ENCODE results near the gene MYO16. TPM values are rescaled to one million over a fixed set of nuclear protein-coding genes. Genes with fewer than 3 reads are reported as not detected.

Gene MYO16
- total and polyA plus RNA-seq, 2 donors, result 0.04 to 5.8 TPM

DNA sequence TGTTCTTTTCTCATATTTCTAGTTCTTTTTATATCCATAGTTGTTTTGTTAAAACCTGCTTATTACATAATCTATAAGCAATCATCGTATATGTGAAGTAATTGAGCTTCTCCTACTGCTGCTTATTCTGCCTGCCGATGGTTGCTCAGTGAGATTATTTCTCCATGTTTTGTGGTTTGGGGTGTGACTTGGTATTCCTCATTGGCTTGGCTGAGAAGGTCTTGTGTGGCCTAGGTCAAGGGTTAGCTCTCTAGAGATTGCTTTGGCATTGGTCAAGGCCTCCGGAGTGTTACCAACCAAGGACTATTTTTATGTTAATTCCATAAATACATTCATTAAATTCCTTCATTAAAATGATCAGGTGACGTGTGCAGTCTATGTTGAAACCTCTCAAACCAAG, 302.8 kb downstream of the MYO16 start:
- H3K36me3 ChIP-seq (ENCODE audit: insufficient read depth), result no peaks in the 10 kb centered on the region
- no peaks in the 10 kb centered on the region for H3K4me1 ChIP-seq (ENCODE audit: insufficient read depth)
- 89% methylated on average over 4 of the region's 4 CpGs for WGBS
- H3K4me3 ChIP-seq (ENCODE audit: low read depth, low read length), result no peak overlapping the region
- DNase-seq (ENCODE audit: extremely low spot score), result no peak
- H3K27ac ChIP-seq (ENCODE audit: low read depth), result no peak overlapping the region

DNA sequence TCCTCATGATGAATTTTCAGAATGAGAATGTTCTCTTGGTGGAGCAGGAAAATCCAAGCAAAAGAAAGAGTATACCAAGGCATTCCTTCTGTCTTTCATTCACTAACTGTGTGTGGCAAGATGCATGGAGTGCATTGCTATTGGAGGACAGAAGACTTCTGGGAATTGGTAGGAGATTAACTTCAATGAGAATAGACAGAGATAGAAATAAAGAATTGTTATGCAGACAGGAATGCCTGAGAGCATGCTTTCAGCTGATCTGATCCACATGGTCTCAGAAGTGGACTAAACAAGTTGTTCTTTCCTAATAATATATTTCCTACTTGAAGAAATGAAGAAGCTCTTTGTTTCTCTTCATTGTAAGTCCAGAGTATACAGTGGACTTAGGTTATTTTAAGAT, 303.6 kb downstream of the MYO16 start:
- Histone ChIP-seq H3K4me1 (ENCODE audit: insufficient read depth) (no peaks in the 10 kb centered on the region), H3K27ac (ENCODE audit: low read depth) (no peak overlapping the region), H3K36me3 (ENCODE audit: insufficient read depth) (no peaks in the 10 kb centered on the region), H3K4me3 (ENCODE audit: low read depth, low read length) (no peak overlapping the region)
- DNase-seq (ENCODE audit: extremely low spot score), result no peak

DNA sequence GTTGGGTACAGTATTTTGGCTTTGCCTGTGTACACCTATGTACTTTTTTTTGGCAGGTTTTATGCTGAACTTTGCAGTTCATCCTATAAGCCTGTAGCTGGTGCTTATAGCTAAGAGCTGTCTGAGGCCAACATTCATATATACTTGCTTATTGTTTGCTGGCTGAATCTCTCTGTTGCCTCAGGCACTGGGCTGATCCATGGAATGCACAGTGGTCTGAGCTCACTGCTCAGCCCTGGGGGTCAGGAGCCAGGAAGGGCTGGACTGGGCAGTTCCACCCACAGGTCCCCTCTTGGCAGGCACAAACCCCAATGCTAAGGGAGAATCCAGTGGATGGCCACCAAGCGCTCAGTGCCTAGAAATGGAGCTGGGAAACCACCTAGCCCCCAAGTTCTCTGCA, 308.7 kb downstream of the MYO16 start:
- H3K4me3 ChIP-seq (ENCODE audit: low read depth, low read length), result no peak overlapping the region
- no peak overlapping the region for H3K27ac ChIP-seq (ENCODE audit: low read depth)
- no peaks in the 10 kb centered on the region for H3K36me3 ChIP-seq (ENCODE audit: insufficient read depth)
- no peaks in the 10 kb centered on the region for H3K4me1 ChIP-seq (ENCODE audit: insufficient read depth)
- no peak for DNase-seq (ENCODE audit: extremely low spot score)
- WGBS, result 97% methylated on average over 1 of the region's 1 CpG

DNA sequence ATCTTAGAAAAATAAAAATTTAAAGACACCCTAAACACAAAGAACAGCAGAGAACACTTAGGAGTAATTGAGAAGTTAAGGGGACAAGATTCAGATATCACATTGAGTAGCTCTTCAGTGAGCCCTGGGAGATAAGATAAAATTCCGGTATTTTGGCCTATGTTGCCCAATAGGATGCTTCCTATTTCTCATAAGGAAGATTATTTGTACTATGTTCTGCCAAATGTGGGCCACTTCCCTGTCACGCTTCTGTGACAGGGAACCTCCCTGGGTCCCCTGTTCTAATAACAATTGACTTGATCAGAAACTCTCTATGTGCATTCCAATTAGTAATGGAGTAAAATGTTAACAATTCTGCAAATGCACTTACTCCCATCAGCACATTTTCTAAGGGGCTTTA, 310.7 kb downstream of the MYO16 start:
- no peak for DNase-seq (ENCODE audit: extremely low spot score)
- WGBS, result 65% methylated on average over 2 of the region's 2 CpGs
- Histone ChIP-seq H3K27ac (ENCODE audit: low read depth) (no peak overlapping the region), H3K36me3 (ENCODE audit: insufficient read depth) (no peaks in the 10 kb centered on the region), H3K4me3 (ENCODE audit: low read depth, low read length) (no peak overlapping the region), H3K4me1 (ENCODE audit: insufficient read depth) (no peaks in the 10 kb centered on the region)

DNA sequence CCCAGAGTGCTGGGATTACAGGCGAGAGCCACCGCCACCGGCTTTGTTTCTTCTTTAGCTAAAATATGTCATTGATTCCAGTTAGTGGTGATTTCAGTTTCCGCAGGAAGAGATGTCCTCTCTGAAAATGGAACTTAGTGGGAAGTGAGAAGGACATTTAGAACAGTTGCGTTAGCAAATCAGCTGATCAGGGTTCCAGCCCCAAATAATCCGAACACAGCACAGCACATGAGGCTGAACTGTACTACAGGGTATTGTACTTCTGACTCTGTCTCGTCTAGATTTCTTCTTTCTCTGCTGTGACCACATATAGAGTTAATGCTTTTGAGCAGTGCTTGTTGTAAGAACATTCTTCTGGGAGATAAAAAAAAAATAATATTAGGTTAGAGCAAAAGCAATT, 314.4 kb downstream of the MYO16 start:
- Histone ChIP-seq H3K36me3 (ENCODE audit: insufficient read depth) (no peaks in the 10 kb centered on the region), H3K4me1 (ENCODE audit: insufficient read depth) (no peaks in the 10 kb centered on the region), H3K27ac (ENCODE audit: low read depth) (no peak overlapping the region), H3K4me3 (ENCODE audit: low read depth, low read length) (no peak overlapping the region)
- DNase-seq (ENCODE audit: extremely low spot score), result no peak
- 92% methylated on average over 7 of the region's 7 CpGs for WGBS

DNA sequence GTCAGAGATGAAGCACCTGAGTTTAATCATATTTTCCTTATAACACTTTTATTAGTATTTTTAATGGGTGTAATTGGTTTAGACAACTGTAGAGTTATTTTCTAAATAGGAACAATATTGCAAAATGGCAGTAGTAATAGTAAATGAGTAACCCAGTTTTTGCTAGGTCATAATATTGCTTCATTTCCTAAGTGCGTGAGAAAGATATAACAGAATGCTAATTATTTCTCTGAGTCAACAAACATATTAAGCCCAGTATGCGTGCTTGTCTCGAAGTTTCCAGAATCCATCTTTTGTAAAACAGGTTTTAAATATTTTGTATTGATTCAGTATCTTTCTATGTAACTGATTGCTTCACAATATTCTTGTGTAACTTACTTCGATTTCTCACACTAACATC, 315.3 kb downstream of the MYO16 start:
- Histone ChIP-seq H3K4me1 (ENCODE audit: insufficient read depth) (no peaks in the 10 kb centered on the region), H3K36me3 (ENCODE audit: insufficient read depth) (no peaks in the 10 kb centered on the region), H3K27ac (ENCODE audit: low read depth) (no peak overlapping the region), H3K4me3 (ENCODE audit: low read depth, low read length) (no peak overlapping the region)
- 87% methylated on average over 4 of the region's 4 CpGs for WGBS
- no peak for DNase-seq (ENCODE audit: extremely low spot score)

DNA sequence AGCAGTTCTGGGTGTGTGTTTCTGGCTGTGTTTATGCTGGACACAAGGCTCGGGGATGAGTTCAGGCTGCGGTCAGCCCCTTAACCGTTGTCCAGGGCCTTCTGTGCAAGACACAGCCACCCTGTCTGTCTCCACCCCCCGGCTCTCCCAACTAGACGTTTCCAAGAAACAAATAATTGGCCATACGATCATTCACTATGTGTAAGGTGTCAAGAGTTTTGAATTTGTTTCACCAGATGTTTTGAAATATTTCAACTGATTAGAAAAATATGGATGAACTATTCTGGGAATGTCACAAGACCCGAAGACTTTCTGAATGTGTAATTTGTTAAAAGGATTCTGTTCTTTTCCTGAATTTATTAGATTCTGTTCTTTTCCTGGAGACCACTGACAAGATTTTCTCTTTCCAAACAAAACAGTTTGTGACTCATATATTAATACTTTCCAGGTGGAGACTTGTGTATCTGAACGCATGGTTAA, 318.2 kb downstream of the MYO16 start:
- Histone ChIP-seq H3K4me3 (ENCODE audit: low read depth, low read length) (no peak overlapping the region), H3K27ac (ENCODE audit: low read depth) (no peak overlapping the region)
- 48% methylated on average over 8 of the region's 8 CpGs for WGBS

DNA sequence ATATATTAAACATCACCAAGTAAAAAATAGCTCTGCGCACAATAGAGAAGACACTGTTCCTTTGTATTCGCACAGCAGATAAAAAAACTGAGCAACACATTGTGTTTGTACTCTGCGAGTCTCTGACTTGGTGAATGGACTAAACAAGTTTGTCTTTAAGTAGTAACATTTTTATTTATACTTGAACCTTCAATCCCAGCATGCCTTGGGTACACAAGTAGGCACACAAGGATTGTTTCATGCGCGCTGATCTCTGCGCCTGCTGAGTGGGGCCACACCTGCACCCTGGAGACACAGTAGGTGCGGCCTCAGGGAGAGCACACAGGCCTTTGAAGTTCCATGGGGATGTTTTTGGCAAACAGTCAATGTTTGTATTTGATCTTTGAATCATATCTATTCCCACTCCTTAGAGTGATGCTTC, 318.9 kb downstream of the MYO16 start:
- H3K36me3 ChIP-seq (ENCODE audit: insufficient read depth), result no peaks in the 10 kb centered on the region
- H3K4me3 ChIP-seq (ENCODE audit: low read depth, low read length), result no peak overlapping the region
- WGBS, result 91% methylated on average over 7 of the region's 7 CpGs
- no peaks in the 10 kb centered on the region for H3K4me1 ChIP-seq (ENCODE audit: insufficient read depth)
- DNase-seq (ENCODE audit: extremely low spot score), result no peak
- no peak overlapping the region for H3K27ac ChIP-seq (ENCODE audit: low read depth)

More for the DNA sequence above, 318.2 kb downstream of the MYO16 start:
- peak; percentile 35 for DNase-seq (ENCODE audit: extremely low spot score)
- H3K4me1 ChIP-seq (ENCODE audit: insufficient read depth), result no peaks in the 10 kb centered on the region
- no peaks in the 10 kb centered on the region for H3K36me3 ChIP-seq (ENCODE audit: insufficient read depth)

DNA sequence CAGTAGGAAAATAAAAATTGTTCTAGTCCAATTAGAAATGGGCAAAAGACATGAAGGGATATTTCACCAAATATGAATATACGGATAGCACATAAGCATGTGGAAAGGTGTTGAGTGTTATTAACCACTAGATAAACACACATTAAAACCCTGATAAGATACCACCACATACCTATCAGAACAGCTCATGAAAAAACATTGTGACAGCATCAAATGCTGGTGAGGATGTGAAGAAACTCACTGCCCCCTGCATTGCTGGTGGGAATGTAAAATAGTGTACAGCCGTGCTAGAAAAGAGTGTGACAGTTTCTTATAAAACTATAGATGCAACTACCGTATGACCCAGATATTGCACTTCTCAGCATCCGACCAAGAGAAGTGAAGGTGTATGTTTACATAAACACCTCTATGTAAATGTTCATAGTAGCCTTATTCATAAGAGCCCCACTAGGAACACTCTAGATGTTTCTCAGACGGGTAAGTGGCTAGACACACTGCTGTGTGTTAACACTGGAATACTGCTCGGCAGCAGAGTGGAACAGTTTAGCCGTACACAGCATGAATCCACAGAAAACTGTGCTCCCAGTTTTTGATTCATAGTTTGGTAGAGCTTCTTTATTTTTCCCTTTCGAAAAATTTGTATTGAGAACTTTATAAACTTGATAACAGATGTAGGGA, 321.1 kb downstream of the MYO16 start:
- WGBS, result 87% methylated on average over 8 of the region's 8 CpGs
- no peaks in the 10 kb centered on the region for H3K4me1 ChIP-seq (ENCODE audit: insufficient read depth)
- H3K27ac ChIP-seq (ENCODE audit: low read depth), result no peak overlapping the region
- no peak overlapping the region for H3K4me3 ChIP-seq (ENCODE audit: low read depth, low read length)
- no peaks in the 10 kb centered on the region for H3K36me3 ChIP-seq (ENCODE audit: insufficient read depth)
- no peak for DNase-seq (ENCODE audit: extremely low spot score)

DNA sequence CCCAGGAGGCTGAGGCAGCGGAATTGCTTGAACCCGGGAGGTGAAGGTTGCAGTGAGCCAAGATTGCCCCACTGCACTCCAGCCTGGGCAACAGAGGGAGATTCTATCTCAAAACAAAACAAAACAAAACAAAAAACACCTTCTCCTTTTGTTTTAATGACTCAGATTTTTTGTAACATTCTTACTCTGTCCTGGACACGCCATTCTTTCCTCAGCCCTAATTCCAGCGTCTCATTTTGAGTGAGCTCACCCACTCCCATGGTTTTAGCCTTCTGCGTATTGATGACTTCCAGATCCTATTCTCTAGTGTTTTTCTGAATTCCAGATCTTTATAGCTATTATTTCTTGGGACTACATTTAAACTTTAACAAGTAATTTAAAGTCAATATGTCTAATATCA, 326.3 kb downstream of the MYO16 start:
- Histone ChIP-seq H3K36me3 (ENCODE audit: insufficient read depth) (no peaks in the 10 kb centered on the region), H3K4me1 (ENCODE audit: insufficient read depth) (no peaks in the 10 kb centered on the region), H3K4me3 (ENCODE audit: low read depth, low read length) (no peak overlapping the region), H3K27ac (ENCODE audit: low read depth) (no peak overlapping the region)
- 94% methylated on average over 5 of the region's 5 CpGs for WGBS
- no peak for DNase-seq (ENCODE audit: extremely low spot score)

DNA sequence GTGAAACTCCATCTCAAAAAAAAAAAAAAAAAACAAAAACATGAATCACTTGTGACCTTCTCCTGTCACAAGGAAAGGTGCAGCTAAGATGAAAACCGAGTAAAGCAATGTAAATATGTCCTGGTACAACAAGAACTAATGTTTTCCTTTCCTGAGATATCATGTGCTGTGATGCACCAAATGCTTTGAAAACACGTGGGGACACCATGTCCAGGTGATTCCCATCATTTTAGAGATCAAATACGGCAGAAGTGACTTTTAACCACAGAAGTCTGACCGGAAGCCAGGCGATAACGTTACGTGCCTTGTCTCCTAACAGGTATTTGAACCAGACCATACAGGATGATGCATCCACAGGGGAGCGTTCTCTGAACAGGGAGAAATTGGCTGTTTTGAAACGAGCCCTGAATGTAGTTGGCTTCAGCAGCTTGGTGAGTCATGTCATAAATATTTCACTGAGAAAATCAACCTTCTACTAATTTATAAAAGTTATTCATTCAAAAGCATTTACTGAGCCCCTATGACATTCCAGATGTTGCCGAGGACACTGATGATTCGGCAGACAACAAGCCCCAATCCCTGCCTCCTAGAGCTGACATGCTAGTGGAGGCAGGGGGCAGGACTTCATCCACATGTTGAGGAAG, 328.1 kb downstream of the MYO16 start:
- H3K36me3 ChIP-seq (ENCODE audit: insufficient read depth), result no peaks in the 10 kb centered on the region
- no peak overlapping the region for H3K27ac ChIP-seq (ENCODE audit: low read depth)
- DNase-seq (ENCODE audit: extremely low spot score), result no peak
- 38% methylated on average over 11 of the region's 11 CpGs for WGBS
- H3K4me3 ChIP-seq (ENCODE audit: low read depth, low read length), result no peak overlapping the region
- no peaks in the 10 kb centered on the region for H3K4me1 ChIP-seq (ENCODE audit: insufficient read depth)

DNA sequence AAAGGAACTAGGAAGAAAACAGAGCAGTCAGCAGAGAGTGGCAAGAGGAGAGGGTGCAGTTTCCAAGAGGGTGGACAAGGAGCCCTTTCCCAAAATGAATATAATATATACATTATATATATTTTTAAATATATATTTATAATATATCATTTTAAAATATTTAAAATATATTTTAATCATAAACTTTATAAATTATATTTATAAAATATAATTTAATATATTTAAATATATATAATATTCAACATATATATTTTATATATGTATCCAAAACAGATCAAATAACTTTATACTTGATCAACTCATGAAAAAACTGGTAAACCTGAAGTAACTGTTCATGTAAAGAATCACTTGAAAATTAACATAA, 328.6 kb downstream of the MYO16 start:
- Histone ChIP-seq H3K36me3 (ENCODE audit: insufficient read depth) (no peaks in the 10 kb centered on the region), H3K4me3 (ENCODE audit: low read depth, low read length) (no peak overlapping the region), H3K27ac (ENCODE audit: low read depth) (no peak overlapping the region), H3K4me1 (ENCODE audit: insufficient read depth) (no peaks in the 10 kb centered on the region)
- DNase-seq (ENCODE audit: extremely low spot score), result no peak

DNA sequence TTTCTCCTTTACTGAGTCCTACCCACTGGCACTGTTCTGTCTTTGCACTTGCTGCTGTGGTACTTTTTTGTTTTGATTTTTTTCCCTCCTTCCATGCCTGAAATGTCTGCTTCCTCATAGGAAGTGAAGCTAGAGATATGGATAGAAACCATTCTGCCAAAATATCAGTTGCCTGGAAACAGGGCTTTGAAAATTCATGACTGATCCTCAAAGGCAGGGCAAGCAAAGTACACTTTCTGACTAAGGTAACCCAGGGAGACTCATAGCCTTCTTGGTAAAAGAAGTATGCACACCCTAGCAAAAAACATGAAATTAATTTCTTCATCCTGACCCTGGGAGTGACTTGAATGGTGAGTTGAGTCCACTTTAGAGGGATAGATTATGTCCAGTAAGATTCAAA, 329.8 kb downstream of the MYO16 start:
- Histone ChIP-seq H3K36me3 (ENCODE audit: insufficient read depth) (no peaks in the 10 kb centered on the region), H3K4me3 (ENCODE audit: low read depth, low read length) (no peak overlapping the region), H3K4me1 (ENCODE audit: insufficient read depth) (no peaks in the 10 kb centered on the region), H3K27ac (ENCODE audit: low read depth) (no peak overlapping the region)
- DNase-seq (ENCODE audit: extremely low spot score), result no peak

DNA sequence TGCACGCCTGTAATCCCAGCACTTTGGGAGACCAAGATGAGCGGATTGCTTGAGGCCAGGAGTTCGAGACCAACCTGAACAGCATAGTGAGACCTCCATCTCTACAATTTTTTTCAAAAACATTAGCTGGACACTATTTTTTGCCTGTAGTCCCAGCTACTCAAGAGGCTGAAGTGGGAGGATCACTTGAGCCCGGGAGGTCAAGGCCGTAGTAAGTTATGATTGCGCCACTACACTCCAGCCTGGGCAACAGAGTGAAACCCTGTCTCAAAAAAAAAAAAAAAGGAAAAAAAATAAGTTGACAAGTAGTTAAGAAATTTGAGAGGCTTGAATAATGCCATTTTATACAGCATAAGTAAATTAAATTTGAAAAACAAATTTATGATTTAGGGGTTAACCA, 330.6 kb downstream of the MYO16 start:
- Histone ChIP-seq H3K27ac (ENCODE audit: low read depth) (no peak overlapping the region), H3K4me1 (ENCODE audit: insufficient read depth) (no peaks in the 10 kb centered on the region), H3K36me3 (ENCODE audit: insufficient read depth) (no peaks in the 10 kb centered on the region), H3K4me3 (ENCODE audit: low read depth, low read length) (no peak overlapping the region)
- no peak for DNase-seq (ENCODE audit: extremely low spot score)
- WGBS, result 96% methylated on average over 6 of the region's 6 CpGs
